BLaER1 treated with 17β-estradiol and CSF1 and Interleukin-3, amounts not matched to agents 10 nM and 100 nM (cell line): ENCODE results near the gene TRIM43B.
"Not testable (repeated sequence)": the region's sequence is repeated elsewhere in the genome, so short reads cannot be mapped to it uniquely, and the experiment has no call there.

Experiments
- H3K27ac ChIP-seq, 11 experiments: shearing (Covaris generic); formaldehyde crosslinking; 2 replicates each; pipeline ENCODE4 v1.8.1; 2022
- H3K27me3 ChIP-seq, 11 experiments: shearing (Covaris generic); formaldehyde crosslinking; 2 replicates each; pipeline ENCODE4 v1.8.1; 2022
- H3K36me3 ChIP-seq, 11 experiments: shearing (Covaris generic); formaldehyde crosslinking; 2 replicates each; pipeline ENCODE4 v1.8.1; 2022
- H3K4me1 ChIP-seq, 10 experiments: shearing (Covaris generic); formaldehyde crosslinking; 2 replicates each; pipeline ENCODE4 v1.8.1; 2022
- H3K4me2 ChIP-seq, 11 experiments: shearing (Covaris generic); formaldehyde crosslinking; 2 replicates each; pipeline ENCODE4 v1.8.1; 2022
- H3K4me3 ChIP-seq, 10 experiments: shearing (Covaris generic); formaldehyde crosslinking; 2 replicates each; pipeline ENCODE4 v1.8.1; 2022
- H3K9ac ChIP-seq, 11 experiments: shearing (Covaris generic); formaldehyde crosslinking; 2 replicates each; pipeline ENCODE4 v1.8.1; 2022
- H3K9me3 ChIP-seq, 11 experiments: shearing (Covaris generic); formaldehyde crosslinking; replicated peaks in 1 of 11; 2 replicates each; pipeline ENCODE4 v1.8.1; 2022
- H4K20me1 ChIP-seq, 11 experiments: shearing (Covaris generic); formaldehyde crosslinking; 2 replicates each; pipeline ENCODE4 v1.8.1; 2022

The TRIM43B gene

DNA sequence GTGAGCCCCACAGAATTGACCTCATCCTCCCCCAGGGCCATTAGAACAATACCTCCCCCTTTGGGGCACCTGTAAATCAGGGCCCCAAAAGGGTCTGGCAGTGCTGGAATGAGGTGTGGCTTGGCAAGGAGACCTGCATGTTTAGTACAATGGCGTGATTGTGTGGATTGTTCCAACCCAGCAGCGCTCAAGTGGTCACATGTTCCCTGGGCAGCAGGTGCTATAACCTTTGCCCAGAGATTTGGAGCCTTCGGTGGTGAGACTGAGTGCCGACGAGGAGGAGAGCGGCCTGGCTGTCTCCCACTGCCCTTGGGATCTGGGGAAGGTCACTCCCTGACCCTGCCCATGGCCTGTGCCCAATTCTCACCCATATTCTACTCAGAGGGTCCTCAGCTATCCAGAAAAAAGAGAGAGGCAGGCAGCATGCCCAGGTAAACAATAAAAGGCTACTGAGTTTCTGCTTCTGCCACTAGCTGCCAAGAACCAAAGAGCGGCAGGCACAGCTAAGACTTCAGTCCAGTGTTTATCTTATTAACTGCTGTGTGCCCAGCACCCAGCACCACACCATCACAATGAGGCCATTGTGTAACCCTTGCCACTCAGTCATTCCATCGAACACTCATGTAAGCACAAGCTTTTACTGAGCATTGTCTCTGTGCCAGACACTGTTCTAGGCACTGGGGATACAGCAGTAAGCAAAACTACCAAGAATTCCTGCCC lies 54.6 kb downstream of the TRIM43B start:
- not testable (repeated sequence) for H3K27me3 ChIP-seq, H3K4me3 ChIP-seq, H4K20me1 ChIP-seq, H3K36me3 ChIP-seq, H3K27ac ChIP-seq, H3K9me3 ChIP-seq, H3K4me2 ChIP-seq, H3K4me1 ChIP-seq, H3K9ac ChIP-seq

DNA sequence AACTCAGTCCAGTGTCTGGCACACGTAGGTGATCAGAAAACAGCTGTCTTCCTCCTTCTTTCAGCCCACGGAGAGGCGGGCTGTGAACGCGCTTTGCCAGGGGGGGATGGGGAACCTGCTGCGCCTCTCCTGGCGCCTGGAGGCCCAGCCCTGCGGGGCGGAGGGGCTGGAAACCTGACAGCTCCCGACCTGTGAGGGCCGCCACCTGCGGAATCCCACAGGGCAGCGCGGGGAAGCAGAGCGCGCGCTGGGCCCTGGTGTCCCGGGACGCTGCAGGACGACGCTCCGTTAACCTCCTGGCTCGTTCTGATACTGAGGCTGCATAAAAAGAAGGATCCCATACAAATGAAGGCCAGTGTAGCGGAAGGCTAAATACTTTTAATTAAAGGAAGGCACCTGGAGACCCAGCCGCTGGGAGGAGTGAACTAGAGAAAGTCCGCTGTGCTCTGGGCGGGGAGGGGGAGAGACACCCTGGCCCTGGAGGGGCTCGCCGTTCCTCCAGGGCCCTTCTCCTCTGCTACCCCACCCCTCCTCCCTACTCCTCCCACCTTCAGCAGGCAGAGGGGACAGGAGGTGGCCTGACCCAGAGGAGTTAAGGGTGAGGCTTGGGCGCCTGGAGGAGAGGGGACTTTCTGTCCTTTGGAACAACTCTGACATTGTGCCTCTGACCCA lies 57.2 kb downstream of the TRIM43B start:
- H3K4me2 ChIP-seq, H3K9me3 ChIP-seq, H3K4me3 ChIP-seq, H3K4me1 ChIP-seq, H3K9ac ChIP-seq, H3K27ac ChIP-seq, H3K27me3 ChIP-seq, H4K20me1 ChIP-seq, H3K36me3 ChIP-seq: not testable (repeated sequence)
